ENCODE data around the gene C8G.

DNA sequence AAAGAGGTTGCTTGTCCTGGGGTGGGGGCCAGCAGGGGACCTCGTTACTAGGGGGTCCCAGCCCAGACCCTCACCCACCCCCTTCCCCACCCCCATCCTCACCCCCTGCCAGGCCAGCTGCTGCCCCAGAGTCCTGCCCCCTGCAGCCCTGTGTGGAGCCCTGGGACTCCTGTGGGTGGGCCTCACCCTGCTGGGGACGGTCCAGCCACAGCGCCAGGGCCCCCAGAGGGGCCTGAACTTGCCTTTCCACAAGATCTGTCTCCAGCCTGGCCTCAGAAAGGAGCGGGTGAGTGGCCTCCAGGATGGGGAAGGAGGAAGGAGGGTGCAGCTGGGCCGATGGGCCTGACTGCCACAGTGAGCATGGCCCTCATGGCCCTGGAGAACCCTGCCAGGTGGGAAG lies 24.7 kb downstream of the C8G start:
- no peak for TF ChIP-seq ZBTB7A (IDR thresholded peaks at IDR 0.05; ENCODE audit: low read depth)
- no peak for TF ChIP-seq NFIC (IDR thresholded peaks at IDR 0.05)
- TF ChIP-seq, protein P1, sequence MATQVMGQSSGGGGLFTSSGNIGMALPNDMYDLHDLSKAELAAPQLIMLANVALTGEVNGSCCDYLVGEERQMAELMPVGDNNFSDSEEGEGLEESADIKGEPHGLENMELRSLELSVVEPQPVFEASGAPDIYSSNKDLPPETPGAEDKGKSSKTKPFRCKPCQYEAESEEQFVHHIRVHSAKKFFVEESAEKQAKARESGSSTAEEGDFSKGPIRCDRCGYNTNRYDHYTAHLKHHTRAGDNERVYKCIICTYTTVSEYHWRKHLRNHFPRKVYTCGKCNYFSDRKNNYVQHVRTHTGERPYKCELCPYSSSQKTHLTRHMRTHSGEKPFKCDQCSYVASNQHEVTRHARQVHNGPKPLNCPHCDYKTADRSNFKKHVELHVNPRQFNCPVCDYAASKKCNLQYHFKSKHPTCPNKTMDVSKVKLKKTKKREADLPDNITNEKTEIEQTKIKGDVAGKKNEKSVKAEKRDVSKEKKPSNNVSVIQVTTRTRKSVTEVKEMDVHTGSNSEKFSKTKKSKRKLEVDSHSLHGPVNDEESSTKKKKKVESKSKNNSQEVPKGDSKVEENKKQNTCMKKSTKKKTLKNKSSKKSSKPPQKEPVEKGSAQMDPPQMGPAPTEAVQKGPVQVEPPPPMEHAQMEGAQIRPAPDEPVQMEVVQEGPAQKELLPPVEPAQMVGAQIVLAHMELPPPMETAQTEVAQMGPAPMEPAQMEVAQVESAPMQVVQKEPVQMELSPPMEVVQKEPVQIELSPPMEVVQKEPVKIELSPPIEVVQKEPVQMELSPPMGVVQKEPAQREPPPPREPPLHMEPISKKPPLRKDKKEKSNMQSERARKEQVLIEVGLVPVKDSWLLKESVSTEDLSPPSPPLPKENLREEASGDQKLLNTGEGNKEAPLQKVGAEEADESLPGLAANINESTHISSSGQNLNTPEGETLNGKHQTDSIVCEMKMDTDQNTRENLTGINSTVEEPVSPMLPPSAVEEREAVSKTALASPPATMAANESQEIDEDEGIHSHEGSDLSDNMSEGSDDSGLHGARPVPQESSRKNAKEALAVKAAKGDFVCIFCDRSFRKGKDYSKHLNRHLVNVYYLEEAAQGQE (IDR thresholded peaks at IDR 0.05; ENCODE audit: low read depth) = no peak

Data from Ishikawa (cell line).